GM21576 (cell line): Measurements from ENCODE around the gene KCTD13.
A peak's percentile ranks its signal among the peaks of the same experiment; 100 is the strongest.
"Not testable (repeated sequence)": the region's sequence is repeated elsewhere in the genome, so short reads cannot be mapped to it uniquely, and the experiment has no call there.

Experiments
- ATAC-seq: cut with Tn5 transposase; IDR thresholded peaks from one replicate; pipeline ENCODE4 v1.9.1; 2021; ENCODE audit warnings: mild to moderate bottlenecking, moderate library complexity; ENCODE audit not compliant: unreplicated experiment

KCTD13 gene

GRCh38 chr16:29925781-29926710, at the start of gene KCTD13:
Gene KCTD13 (minus strand): TSS chr16:29926226. CDS start chr16:29926033, 193 bp downstream.
- ATAC-seq, result peak; percentile 77

GRCh38 chr16:29975134-29975538, 49.1 kb upstream of the KCTD13 start:
- ATAC-seq, result no peak

- ATAC-seq, result no peak
These were observed 48.5 kb upstream of the KCTD13 start for GRCh38 chr16:29974291-29975133.

GRCh38 chr16:29973384-29974246, 47.6 kb upstream of the KCTD13 start, which contains the start of gene TAOK2:
Gene TAOK2 (plus strand): TSS chr16:29973868. CDS start chr16:29977773, 3,905 bp downstream.
- peak; percentile 88 for ATAC-seq

- ATAC-seq, result no peak
These were observed 47.0 kb upstream of the KCTD13 start for GRCh38 chr16:29972992-29973383.

GRCh38 chr16:29972500-29972899, 46.5 kb upstream of the KCTD13 start:
- ATAC-seq, result no peak

- no peak for ATAC-seq
These were observed 45.3 kb upstream of the KCTD13 start for GRCh38 chr16:29971304-29971703.

- no peak for ATAC-seq
These were observed 42.2 kb upstream of the KCTD13 start for GRCh38 chr16:29968205-29968604.

- no peak for ATAC-seq
These were observed 37.2 kb upstream of the KCTD13 start for GRCh38 chr16:29963021-29963743.

GRCh38 chr16:29962344-29962994, 36.4 kb upstream of the KCTD13 start:
- peak; percentile 7 for ATAC-seq

- ATAC-seq, result peak; percentile 81
These were observed 35.7 kb upstream of the KCTD13 start, which contains the start of gene TMEM219 for GRCh38 chr16:29961479-29962343. Gene TMEM219 (plus strand): TSS chr16:29962079. CDS start chr16:29963144, 1,065 bp downstream.

- no peak for ATAC-seq
These were observed 35.1 kb upstream of the KCTD13 start for GRCh38 chr16:29961127-29961478.

- ATAC-seq, result not testable (repeated sequence)
These were observed 33.8 kb upstream of the KCTD13 start for GRCh38 chr16:29959821-29960220.

- ATAC-seq, result no peak
These were observed 33.3 kb upstream of the KCTD13 start for GRCh38 chr16:29959293-29959692.

GRCh38 chr16:29958756-29959155, 32.7 kb upstream of the KCTD13 start:
- no peak for ATAC-seq

- ATAC-seq, result no peak
These were observed 25.8 kb upstream of the KCTD13 start for GRCh38 chr16:29951625-29952365.

GRCh38 chr16:29950806-29951461, 24.9 kb upstream of the KCTD13 start:
- no peak for ATAC-seq
